Upper lobe of right lung (tissue), 1 donor: Measurements from ENCODE around the gene TTYH3. TPM values are rescaled to one million over a fixed set of nuclear protein-coding genes. Genes with fewer than 3 reads are reported as not detected.

ENCODE experiments used
- ATAC-seq: fragments of 200-7000 bp; cut with Tn5 transposase; one replicate; pipeline ENCODE4 v1.9.1; 2020; ENCODE audit warnings: mild to moderate bottlenecking, moderate library complexity
- DNase-seq: peaks from one replicate; pipeline ENCODE4 v3.0.0-alpha.2; 2020
- H3K27ac ChIP-seq: fragments of 200-600 bp; one replicate; pipeline ENCODE4 v1.8.0; 2022
- H3K27me3 ChIP-seq: fragments of 200-600 bp; one replicate; pipeline ENCODE4 v1.8.0; 2022; ENCODE audit warnings: mild to moderate bottlenecking
- H3K36me3 ChIP-seq: fragments of 200-600 bp; one replicate; pipeline ENCODE4 v1.8.0; 2022
- H3K4me1 ChIP-seq: fragments of 200-600 bp; one replicate; pipeline ENCODE4 v1.8.0; 2022
- H3K4me3 ChIP-seq: fragments of 200-600 bp; one replicate; pipeline ENCODE4 v1.8.0; 2022; ENCODE audit warnings: mild to moderate bottlenecking
- H3K9me3 ChIP-seq: fragments of 200-600 bp; one replicate; pipeline ENCODE4 v1.8.0; 2022
- intact Hi-C: fragments of 100-400 bp; cut with DNase I; formaldehyde crosslinking; loops from one replicate; pipeline ENCODE4 v1.11.0; 2022
- total RNA-seq: library from RNA; stranded (reverse); fragmentation: NEBNext Ultra II Directional; extraction: Animal tissue kit (Norgen Biotek cat#: 25700); gene quantifications from one replicate; pipeline ENCODE4 v1.2.1, GENCODE V29; 2021
- TF ChIP-seq, protein P1 (sequence below): fragments of 200-600 bp; IDR thresholded peaks from one replicate; pipeline ENCODE4 v1.8.0; 2022; ENCODE audit warnings: antibody characterized with exemption
- donor health status: DM: no; HTN: yes; CAD: no; lungs with severe emphysema.

The TTYH3 gene
- total RNA-seq, 1 donor from 2014 or later: 48.8 TPM

DNA sequence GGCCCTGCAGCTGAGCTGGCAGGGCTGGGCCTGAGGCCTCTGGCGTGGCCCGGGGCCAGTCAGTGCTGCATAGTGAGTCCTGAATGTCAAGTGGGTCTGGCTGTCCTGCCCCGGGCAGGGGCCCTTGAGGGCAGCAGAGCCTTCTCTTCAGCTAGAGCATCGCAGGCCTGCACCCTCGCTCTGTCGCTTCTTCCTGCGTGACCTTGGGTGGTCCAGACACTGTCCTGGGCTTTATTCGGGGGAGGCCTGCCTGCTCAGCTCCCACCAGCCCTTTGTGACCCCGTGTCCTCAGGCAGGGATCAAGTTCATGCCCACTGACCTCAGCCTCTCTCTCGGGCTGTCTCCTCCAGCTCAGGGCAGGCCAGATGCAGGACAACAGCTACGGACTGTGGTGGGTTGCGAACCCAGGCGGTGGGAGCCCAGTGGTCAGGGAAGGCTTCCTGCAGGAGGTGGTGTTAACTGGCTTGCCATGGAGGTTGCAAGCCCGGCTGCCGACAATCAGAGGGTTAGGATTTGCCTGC, 3.4 kb downstream of the TTYH3 start:
- Histone ChIP-seq H3K4me1 (peaks cover 59% of the 10 kb centered on the region), H3K4me3 (no peak overlapping the region), H3K9me3 (no peaks in the 10 kb centered on the region), H3K27ac (no peak overlapping the region), H3K36me3 (no peaks in the 10 kb centered on the region), H3K27me3 (no peaks in the 10 kb centered on the region)
- intact Hi-C loops: no loop called here
- TF ChIP-seq, protein P1, sequence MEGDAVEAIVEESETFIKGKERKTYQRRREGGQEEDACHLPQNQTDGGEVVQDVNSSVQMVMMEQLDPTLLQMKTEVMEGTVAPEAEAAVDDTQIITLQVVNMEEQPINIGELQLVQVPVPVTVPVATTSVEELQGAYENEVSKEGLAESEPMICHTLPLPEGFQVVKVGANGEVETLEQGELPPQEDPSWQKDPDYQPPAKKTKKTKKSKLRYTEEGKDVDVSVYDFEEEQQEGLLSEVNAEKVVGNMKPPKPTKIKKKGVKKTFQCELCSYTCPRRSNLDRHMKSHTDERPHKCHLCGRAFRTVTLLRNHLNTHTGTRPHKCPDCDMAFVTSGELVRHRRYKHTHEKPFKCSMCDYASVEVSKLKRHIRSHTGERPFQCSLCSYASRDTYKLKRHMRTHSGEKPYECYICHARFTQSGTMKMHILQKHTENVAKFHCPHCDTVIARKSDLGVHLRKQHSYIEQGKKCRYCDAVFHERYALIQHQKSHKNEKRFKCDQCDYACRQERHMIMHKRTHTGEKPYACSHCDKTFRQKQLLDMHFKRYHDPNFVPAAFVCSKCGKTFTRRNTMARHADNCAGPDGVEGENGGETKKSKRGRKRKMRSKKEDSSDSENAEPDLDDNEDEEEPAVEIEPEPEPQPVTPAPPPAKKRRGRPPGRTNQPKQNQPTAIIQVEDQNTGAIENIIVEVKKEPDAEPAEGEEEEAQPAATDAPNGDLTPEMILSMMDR: no peak
- no peak for DNase-seq
- no peak for ATAC-seq

DNA sequence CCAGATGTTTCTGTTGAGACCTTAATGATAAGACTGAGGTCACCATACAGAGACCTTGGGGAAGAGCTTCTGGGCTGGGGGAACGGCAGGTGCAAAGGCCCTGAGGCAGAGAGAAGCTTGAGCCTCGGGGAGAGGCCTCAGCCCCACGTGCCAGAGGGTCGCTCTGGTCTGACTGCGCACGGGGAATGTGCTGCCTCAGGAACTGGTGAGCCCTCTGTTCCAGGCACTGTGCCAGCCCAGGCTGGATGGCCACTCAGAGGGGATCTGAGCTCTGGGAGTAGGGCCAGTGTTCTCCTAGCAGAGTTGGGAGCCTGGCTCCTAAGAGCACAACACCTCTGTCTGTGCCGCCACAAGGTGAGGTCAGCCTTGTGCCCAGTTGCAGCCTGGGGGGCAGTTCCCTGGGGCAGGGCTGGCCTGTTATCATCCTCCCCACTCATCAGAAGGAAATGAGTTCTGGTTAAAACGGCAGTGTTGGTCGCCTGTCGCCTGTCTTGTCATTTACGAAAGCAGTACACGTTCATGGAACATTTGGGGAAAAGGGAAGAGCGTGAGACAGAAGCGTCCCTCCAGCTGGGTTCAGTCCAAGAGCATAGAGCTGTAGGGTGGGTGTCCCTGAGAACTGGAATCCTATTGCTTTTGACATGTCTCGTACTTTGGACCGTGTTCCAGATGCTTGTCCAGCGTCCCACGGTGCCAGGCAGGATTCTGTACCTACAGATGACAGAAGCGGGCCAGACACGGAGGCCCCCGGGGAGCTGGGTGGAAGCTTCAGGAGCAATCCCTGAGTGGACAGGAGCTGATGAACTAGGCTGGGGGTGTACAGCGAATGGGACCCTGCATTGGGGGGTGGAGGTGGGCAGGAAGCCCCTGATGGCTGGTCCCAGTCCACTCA, 4.3 kb downstream of the TTYH3 start:
- H3K27ac ChIP-seq: peak overlapping the region; percentile 18

DNA sequence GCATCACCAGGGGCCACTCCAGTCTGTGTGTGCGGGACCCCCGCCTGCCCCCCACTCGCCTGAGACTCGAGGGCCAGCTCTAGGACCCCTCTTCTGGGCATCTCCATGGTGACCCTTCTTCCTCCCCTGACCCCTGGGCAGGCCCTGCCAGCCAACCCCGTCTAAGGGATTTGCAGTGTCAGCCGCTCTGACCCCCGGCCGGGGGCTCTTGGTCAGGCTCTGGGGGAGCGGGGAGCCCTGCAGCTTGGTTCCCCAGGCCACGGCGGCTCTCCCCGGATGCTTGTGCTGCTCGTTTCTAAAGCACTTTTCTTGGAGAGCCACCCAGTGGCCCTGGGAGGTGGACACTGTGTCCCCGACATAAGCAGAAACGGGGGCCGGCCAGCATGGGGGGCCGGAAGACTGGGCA, 5.3 kb downstream of the TTYH3 start:
- DNase-seq: no peak
- ATAC-seq: no peak
- Histone ChIP-seq H3K4me1 (peaks cover 70% of the 10 kb centered on the region), H3K4me3 (no peak overlapping the region), H3K27me3 (no peaks in the 10 kb centered on the region), H3K36me3 (no peaks in the 10 kb centered on the region), H3K27ac (peak overlapping the region; percentile 36), H3K9me3 (no peaks in the 10 kb centered on the region)
- intact Hi-C loops: no loop called here
- TF ChIP-seq, protein P1: no peak

More for the DNA sequence above, 4.3 kb downstream of the TTYH3 start:
- Histone ChIP-seq H3K36me3 (no peaks in the 10 kb centered on the region), H3K4me3 (no peak overlapping the region), H3K27me3 (no peaks in the 10 kb centered on the region), H3K9me3 (no peaks in the 10 kb centered on the region), H3K4me1 (peaks cover 64% of the 10 kb centered on the region)
- ATAC-seq (no peak), DNase-seq (peak; percentile 81)
- TF ChIP-seq, protein P1: no peak
- intact Hi-C loops: no loop called here

DNA sequence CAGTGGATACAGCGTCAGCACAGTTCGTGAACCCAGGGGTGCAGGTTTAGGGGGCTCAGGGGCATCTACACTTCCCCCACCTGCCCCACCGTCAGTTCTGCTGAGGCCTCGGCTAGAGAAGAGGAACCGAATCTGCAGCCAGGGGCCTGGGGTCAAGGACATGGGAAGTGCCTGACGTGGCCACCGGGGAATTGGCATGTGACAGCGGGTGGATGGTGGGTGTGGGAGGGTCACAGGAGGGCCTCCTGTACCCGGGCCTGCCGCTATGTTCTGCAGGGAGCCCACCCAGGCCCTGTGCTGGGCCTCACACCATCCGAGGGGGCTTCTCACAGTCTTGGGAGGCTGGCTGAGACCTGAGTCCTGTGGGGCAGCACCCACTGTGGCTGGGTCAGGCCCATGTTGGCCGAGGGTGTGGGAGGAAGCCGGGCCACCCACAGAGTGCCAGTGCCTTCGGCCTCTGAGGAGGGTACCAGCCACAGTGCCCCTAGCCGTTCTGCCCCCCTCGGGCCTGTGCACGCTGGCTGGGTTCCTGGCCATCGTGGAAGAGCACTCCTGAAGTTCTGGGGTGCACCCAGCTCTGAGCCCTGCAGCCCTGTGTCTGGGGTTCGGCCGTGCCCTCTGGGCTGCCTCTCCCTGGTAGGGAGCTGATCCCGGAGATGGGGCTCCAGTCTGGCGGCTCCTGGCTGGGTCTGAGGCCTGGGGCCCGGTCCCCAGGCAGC, 5.9 kb downstream of the TTYH3 start:
- Histone ChIP-seq H3K9me3 (no peaks in the 10 kb centered on the region), H3K36me3 (no peaks in the 10 kb centered on the region), H3K4me1 (peaks cover 72% of the 10 kb centered on the region), H3K27me3 (no peaks in the 10 kb centered on the region), H3K27ac (peak overlapping the region; percentile 55), H3K4me3 (no peak overlapping the region)
- ATAC-seq: peak; percentile 51
- intact Hi-C loops: no loop called here
- DNase-seq: peak; percentile 87
- TF ChIP-seq, protein P1: no peak

DNA sequence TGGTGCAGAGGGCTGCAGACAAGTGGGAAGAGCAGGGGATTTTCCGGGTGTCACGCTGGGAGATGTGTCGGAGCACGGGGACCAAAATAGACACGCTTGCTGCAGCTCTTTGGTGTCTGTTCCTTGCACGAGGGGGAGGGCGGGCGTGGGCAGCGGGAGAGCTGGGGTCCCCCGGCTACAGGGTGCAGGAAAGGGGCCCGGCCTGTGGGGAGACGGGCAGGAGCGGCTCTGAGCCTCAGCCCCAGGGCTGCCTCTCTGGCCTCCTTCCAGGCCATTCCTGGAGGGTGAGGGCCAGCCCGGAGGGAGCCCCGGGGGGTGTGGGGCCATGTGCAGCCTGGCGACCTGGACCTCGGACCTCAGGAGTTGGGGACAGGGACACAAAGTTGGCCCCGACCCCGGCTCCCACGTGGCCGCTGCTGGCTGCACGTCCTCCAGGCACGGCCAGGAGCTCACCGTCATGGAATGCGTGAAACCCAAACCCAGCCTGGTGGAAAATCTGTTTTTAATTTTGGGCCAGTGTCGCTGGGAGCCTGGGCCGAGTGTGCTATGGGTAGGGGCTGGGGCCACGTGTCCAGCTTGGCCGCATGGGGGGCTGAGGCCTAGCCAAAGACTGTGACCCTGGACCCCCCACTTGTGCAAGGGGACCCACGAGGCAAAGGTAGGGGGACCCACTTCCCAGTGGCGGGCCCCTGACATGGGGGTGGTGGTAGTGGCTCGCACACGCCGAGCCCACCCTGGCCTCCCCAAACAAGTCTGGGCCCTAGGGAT, 6.6 kb downstream of the TTYH3 start:
- no peaks in the 10 kb centered on the region for H3K27me3 ChIP-seq
- TF ChIP-seq, protein P1: no peak
- ATAC-seq (no peak), DNase-seq (no peak)
- peak overlapping the region; percentile 36 for H3K27ac ChIP-seq
- H3K4me3 ChIP-seq: no peak overlapping the region
- intact Hi-C loops: no loop called here
- H3K36me3 ChIP-seq: no peaks in the 10 kb centered on the region
- H3K9me3 ChIP-seq: no peaks in the 10 kb centered on the region
- H3K4me1 ChIP-seq: peaks cover 72% of the 10 kb centered on the region
